Measurements from ENCODE around the gene COP1. TPM values are rescaled to one million over a fixed set of nuclear protein-coding genes. Genes with fewer than 3 reads are reported as not detected.

Gene COP1
- total RNA-seq, 3 donors from 2014 or later: 65.9 to 74.1 (median 68.1) TPM

- no peak for TF ChIP-seq POLR2A (IDR thresholded peaks at IDR 0.05)
- TF ChIP-seq POLR2AphosphoS5 (IDR thresholded peaks at IDR 0.05): no peak
- TF ChIP-seq CTCF (IDR thresholded peaks at IDR 0.05): no peak
- no peaks in the 10 kb centered on the region for H3K36me3 ChIP-seq
- no peaks in the 10 kb centered on the region for H3K27me3 ChIP-seq
- DNase-seq (ENCODE audit: low spot score in 2 of 2): no peak
- intact Hi-C loops (cut with DNase I; ENCODE audit: low total_unique reads): no loop called here
- H3K27ac ChIP-seq: no peak overlapping the region
- no peaks in the 10 kb centered on the region for H3K9me3 ChIP-seq
- no peaks in the 10 kb centered on the region for H3K4me1 ChIP-seq
- no peak overlapping the region for H3K4me3 ChIP-seq
These were observed 33.0 kb downstream of the COP1 start for GRCh38 chr1:176174108-176174507.

GRCh38 chr1:176172215-176172614 is 34.9 kb downstream of the COP1 start:
- intact Hi-C loops (cut with DNase I; ENCODE audit: low total_unique reads): no loop called here
- H3K9me3 ChIP-seq: no peaks in the 10 kb centered on the region
- no peaks in the 10 kb centered on the region for H3K36me3 ChIP-seq

GRCh38 chr1:176167210-176167609 is 39.9 kb downstream of the COP1 start:
- no peaks in the 10 kb centered on the region for H3K36me3 ChIP-seq
- DNase-seq (ENCODE audit: low spot score in 2 of 2): no peak
- TF ChIP-seq CTCF (IDR thresholded peaks at IDR 0.05): no peak
- intact Hi-C loops (cut with DNase I; ENCODE audit: low total_unique reads): no loop called here
- no peaks in the 10 kb centered on the region for H3K4me1 ChIP-seq
- H3K27ac ChIP-seq: no peak overlapping the region
- no peak overlapping the region for H3K4me3 ChIP-seq
- no peaks in the 10 kb centered on the region for H3K27me3 ChIP-seq
- H3K9me3 ChIP-seq: no peaks in the 10 kb centered on the region

More at GRCh38 chr1:176172215-176172614, 34.9 kb downstream of the COP1 start:
- Histone ChIP-seq H3K27me3 (no peaks in the 10 kb centered on the region), H3K4me1 (no peaks in the 10 kb centered on the region), H3K27ac (no peak overlapping the region), H3K4me3 (no peak overlapping the region)
- TF ChIP-seq POLR2AphosphoS5 (IDR thresholded peaks at IDR 0.05) (no peak), POLR2A (IDR thresholded peaks at IDR 0.05) (no peak), CTCF (IDR thresholded peaks at IDR 0.05) (no peak)
- DNase-seq (ENCODE audit: low spot score in 2 of 2): no peak

- TF ChIP-seq CTCF (IDR thresholded peaks at IDR 0.05): no peak
- TF ChIP-seq POLR2A (IDR thresholded peaks at IDR 0.05): no peak
- TF ChIP-seq POLR2AphosphoS5 (IDR thresholded peaks at IDR 0.05): no peak
- intact Hi-C loops (cut with DNase I; ENCODE audit: low total_unique reads): no loop called here
- no peak overlapping the region for H3K27ac ChIP-seq
- no peak overlapping the region for H3K4me3 ChIP-seq
- DNase-seq (ENCODE audit: low spot score in 2 of 2): no peak
- no peaks in the 10 kb centered on the region for H3K4me1 ChIP-seq
- H3K27me3 ChIP-seq: no peaks in the 10 kb centered on the region
- H3K36me3 ChIP-seq: no peaks in the 10 kb centered on the region
- no peaks in the 10 kb centered on the region for H3K9me3 ChIP-seq
These were observed 41.5 kb downstream of the COP1 start for GRCh38 chr1:176165573-176165972.

GRCh38 chr1:176164014-176164678 is 42.9 kb downstream of the COP1 start:
- TF ChIP-seq POLR2AphosphoS5 (IDR thresholded peaks at IDR 0.05) (no peak), POLR2A (IDR thresholded peaks at IDR 0.05) (no peak)
- Histone ChIP-seq H3K27me3 (no peaks in the 10 kb centered on the region), H3K9me3 (no peaks in the 10 kb centered on the region), H3K27ac (no peak overlapping the region), H3K36me3 (no peaks in the 10 kb centered on the region), H3K4me1 (no peaks in the 10 kb centered on the region), H3K4me3 (no peak overlapping the region)
- intact Hi-C loops (cut with DNase I; ENCODE audit: low total_unique reads): no loop called here
- DNase-seq (ENCODE audit: low spot score in 2 of 2): no peak

Measured in breast epithelium (tissue), 4 donors.